ENCODE data around the gene ANKHD1. TPM values are rescaled to one million over a fixed set of nuclear protein-coding genes. Genes with fewer than 3 reads are reported as not detected.

The ANKHD1 gene
- total and polyA plus RNA-seq, 9 of the 15 experiments (the other 6 are each of a cell fraction or from before 2014, with no cell fraction given): 38.9 to 138 (median 78.7) TPM

DNA sequence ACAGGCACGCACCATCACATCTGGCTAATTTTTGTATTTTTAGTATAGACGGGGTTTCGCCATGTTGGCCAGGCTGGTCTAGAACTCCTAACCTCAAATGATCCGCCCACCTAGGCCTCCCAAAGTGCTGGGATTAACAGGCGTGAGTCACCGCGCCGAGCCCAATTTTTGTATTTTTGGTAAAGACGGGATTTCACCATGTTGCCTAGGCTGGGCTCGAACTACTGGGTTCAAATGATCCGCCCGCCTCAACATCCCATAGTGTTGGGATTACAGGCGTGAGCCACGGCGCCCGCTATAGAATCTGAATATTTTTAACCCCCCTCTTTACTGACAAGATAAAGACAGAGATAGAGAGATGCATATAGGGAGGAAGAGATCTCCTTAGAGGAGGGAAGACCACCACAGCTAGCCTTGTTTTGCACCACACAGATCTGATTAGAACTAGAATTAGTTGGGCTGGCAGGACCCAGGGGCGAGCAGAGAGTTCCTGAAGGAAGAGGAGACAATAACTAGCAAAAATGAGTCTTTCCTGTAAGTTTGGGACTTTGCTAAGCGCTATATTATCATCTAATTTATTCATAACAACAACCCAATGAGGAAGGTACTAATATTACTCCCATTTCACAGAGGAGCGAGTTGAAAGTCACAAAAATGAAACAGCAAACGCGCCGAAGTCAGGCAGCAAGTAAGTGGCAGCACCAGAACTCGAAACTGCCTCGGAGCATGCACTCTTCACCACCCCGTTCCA lies 1.5 kb upstream of the ANKHD1 start (continued):
- TF ChIP-seq, protein P1, sequence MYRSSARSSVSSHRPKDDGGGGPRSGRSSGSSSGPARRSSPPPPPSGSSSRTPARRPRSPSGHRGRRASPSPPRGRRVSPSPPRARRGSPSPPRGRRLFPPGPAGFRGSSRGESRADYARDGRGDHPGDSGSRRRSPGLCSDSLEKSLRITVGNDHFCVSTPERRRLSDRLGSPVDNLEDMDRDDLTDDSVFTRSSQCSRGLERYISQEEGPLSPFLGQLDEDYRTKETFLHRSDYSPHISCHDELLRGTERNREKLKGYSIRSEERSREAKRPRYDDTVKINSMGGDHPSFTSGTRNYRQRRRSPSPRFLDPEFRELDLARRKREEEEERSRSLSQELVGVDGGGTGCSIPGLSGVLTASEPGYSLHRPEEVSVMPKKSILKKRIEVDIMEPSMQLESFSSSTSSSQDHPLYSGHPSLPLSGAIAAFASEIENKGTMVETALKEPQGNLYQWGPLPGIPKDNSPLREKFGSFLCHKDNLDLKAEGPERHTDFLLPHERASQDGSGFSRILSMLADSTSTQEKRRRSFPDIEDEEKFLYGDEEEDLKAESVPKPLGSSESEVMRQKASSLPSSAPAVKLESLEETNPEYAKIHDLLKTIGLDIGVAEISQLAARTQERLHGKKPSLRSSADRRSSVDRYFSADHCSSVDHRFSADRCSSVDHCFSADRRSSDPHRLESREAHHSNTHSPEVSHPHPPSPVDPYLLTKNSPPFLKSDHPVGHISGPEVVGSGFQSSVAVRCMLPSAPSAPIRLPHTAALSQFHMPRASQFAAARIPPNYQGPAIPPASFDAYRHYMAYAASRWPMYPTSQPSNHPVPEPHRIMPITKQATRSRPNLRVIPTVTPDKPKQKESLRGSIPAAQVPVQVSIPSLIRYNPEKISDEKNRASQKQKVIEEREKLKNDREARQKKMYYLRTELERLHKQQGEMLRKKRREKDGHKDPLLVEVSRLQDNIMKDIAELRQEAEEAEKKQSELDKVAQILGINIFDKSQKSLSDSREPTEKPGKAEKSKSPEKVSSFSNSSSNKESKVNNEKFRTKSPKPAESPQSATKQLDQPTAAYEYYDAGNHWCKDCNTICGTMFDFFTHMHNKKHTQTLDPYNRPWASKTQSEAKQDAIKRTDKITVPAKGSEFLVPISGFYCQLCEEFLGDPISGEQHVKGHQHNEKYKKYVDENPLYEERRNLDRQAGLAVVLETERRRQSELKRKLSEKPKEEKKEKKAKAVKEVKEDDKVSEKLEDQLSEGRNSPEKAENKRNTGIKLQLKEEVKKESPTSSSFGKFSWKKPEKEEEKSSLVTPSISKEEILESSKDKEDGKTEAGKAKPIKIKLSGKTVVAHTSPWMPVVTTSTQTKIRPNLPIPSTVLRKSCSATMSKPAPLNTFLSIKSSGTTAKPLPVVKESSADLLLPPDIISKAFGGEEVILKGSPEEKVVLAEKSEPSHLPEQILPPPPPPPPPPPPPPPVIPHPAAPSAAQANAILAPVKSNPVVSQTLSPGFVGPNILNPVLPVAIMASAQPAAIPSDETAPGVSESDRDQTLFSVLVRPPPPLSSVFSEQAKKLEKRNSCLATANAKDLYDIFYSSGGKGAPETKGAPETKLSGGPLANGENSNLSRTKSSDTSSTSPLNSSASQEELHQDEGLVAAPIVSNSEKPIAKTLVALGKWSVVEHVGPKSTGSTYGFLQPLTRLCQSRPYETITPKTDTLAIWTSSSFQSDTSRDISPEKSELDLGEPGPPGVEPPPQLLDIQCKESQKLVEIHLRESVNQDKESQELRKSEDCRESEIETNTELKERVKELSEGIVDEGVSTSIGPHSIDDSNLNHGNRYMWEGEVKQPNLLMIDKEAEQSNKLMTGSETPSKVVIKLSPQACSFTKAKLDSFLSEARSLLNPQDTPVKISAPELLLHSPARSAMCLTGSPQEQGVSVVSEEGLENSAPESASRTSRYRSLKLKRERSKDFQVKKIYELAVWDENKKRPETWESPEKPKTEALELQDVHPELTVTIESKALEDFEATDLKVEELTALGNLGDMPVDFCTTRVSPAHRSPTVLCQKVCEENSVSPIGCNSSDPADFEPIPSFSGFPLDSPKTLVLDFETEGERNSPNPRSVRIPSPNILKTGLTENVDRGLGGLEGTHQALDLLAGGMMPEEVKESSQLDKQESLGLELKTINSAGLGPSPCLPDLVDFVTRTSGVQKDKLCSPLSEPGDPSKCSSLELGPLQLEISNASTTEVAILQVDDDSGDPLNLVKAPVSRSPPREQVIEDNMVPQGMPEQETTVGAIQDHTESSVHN (IDR thresholded peaks at IDR 0.05; ENCODE audit: borderline replicate concordance in 1 of 2, low read depth in 1 of 2): no peak
- TF ChIP-seq ZC3H8 (IDR thresholded peaks at IDR 0.05) (no peak), ZNF165 (CRISPR knock-in tag; IDR thresholded peaks at IDR 0.05; ENCODE audit: borderline replicate concordance) (no peak), ZNF124 (CRISPR knock-in tag; IDR thresholded peaks at IDR 0.05) (no peak), L3MBTL2 (IDR thresholded peaks at IDR 0.05) (no peak), SP1 (CRISPR knock-in tag; IDR thresholded peaks at IDR 0.05) (no peak), ZNF239 (CRISPR knock-in tag; IDR thresholded peaks at IDR 0.05) (no peak), SRF (CRISPR knock-in tag; IDR thresholded peaks at IDR 0.05) (no peak; a peak in 1 of 4 replicates), SREBF1 (IDR thresholded peaks at IDR 0.05; ENCODE audit: borderline replicate concordance, low read depth, low read length) (no peak), POLR2A (conservative IDR thresholded peaks at IDR 0.05) (no peak), ZNF695 (CRISPR knock-in tag; IDR thresholded peaks at IDR 0.05) (no peak), PHF20 (IDR thresholded peaks at IDR 0.05; ENCODE audit: partially characterized antibody) (no peak)
- TF ChIP-seq, protein P2, sequence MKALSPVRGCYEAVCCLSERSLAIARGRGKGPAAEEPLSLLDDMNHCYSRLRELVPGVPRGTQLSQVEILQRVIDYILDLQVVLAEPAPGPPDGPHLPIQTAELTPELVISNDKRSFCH (CRISPR knock-in tag; IDR thresholded peaks at IDR 0.05): no peak
- TF ChIP-seq, protein P2 (tag; IDR thresholded peaks at IDR 0.05): no peak
- TF ChIP-seq, protein P3, sequence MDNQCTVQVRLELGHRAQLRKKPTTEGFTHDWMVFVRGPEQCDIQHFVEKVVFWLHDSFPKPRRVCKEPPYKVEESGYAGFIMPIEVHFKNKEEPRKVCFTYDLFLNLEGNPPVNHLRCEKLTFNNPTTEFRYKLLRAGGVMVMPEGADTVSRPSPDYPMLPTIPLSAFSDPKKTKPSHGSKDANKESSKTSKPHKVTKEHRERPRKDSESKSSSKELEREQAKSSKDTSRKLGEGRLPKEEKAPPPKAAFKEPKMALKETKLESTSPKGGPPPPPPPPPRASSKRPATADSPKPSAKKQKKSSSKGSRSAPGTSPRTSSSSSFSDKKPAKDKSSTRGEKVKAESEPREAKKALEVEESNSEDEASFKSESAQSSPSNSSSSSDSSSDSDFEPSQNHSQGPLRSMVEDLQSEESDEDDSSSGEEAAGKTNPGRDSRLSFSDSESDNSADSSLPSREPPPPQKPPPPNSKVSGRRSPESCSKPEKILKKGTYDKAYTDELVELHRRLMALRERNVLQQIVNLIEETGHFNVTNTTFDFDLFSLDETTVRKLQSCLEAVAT (IDR thresholded peaks at IDR 0.05): no peak
- TF ChIP-seq, protein P4, sequence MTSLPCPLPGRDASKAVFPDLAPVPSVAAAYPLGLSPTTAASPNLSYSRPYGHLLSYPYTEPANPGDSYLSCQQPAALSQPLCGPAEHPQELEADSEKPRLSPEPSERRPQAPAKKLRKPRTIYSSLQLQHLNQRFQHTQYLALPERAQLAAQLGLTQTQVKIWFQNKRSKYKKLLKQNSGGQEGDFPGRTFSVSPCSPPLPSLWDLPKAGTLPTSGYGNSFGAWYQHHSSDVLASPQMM (CRISPR knock-in tag; IDR thresholded peaks at IDR 0.05): no peak
- TF ChIP-seq, protein P5, sequence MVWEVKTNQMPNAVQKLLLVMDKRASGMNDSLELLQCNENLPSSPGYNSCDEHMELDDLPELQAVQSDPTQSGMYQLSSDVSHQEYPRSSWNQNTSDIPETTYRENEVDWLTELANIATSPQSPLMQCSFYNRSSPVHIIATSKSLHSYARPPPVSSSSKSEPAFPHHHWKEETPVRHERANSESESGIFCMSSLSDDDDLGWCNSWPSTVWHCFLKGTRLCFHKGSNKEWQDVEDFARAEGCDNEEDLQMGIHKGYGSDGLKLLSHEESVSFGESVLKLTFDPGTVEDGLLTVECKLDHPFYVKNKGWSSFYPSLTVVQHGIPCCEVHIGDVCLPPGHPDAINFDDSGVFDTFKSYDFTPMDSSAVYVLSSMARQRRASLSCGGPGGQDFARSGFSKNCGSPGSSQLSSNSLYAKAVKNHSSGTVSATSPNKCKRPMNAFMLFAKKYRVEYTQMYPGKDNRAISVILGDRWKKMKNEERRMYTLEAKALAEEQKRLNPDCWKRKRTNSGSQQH (CRISPR knock-in tag; IDR thresholded peaks at IDR 0.05): no peak
